Astrocyte (in vitro differentiated cells and primary cell): ENCODE measurements around the gene C10orf120. TPM values are rescaled to one million over a fixed set of nuclear protein-coding genes. Genes with fewer than 3 reads are reported as not detected.

Experiments used
- DNase-seq: peaks from one replicate; pipeline ENCODE4 v3.0.0-alpha.2; 2010; ENCODE audit warnings: low read depth
- FAIRE-seq: peaks from 2 replicates; lab custom pipeline; 2011; peaks lifted over from hg19 to GRCh38; lab: Jason Lieb, UNC
- H2AFZ ChIP-seq: 2 replicates; pipeline ENCODE4 v1.6.0; 2012; ENCODE audit warnings: low read depth, low read length, inconsistent platforms
- H3K27ac ChIP-seq: 2 replicates; pipeline ENCODE4 v1.5.1; 2011; ENCODE audit warnings: low read depth, low read length, inconsistent platforms
- H3K27me3 ChIP-seq: 2 replicates; pipeline ENCODE4 v1.6.0; 2011; ENCODE audit warnings: low read length, inconsistent platforms; ENCODE audit not compliant: insufficient read depth
- H3K36me3 ChIP-seq: 2 replicates; pipeline ENCODE4 v1.5.1; 2011; ENCODE audit warnings: low read length, inconsistent platforms; ENCODE audit not compliant: insufficient read depth
- H3K4me1 ChIP-seq: 2 replicates; pipeline ENCODE4 v1.5.1; 2011; ENCODE audit warnings: low read length, inconsistent platforms; ENCODE audit not compliant: insufficient read depth
- H3K4me2 ChIP-seq: 2 replicates; pipeline ENCODE4 v1.6.0; 2012; ENCODE audit warnings: low read length, inconsistent platforms
- H3K4me3 ChIP-seq: 2 replicates; pipeline ENCODE4 v1.5.1; 2011; ENCODE audit warnings: low read depth, mild to moderate bottlenecking, low read length, inconsistent platforms; ENCODE audit not compliant: insufficient read depth
- H3K79me2 ChIP-seq: 2 replicates; pipeline ENCODE4 v1.6.0; 2012; ENCODE audit warnings: mild to moderate bottlenecking, low read length, inconsistent platforms; ENCODE audit not compliant: insufficient read depth
- H3K9ac ChIP-seq: 2 replicates; pipeline ENCODE4 v1.6.0; 2012; ENCODE audit warnings: mild to moderate bottlenecking, low read length, inconsistent platforms
- H3K9me3 ChIP-seq: 2 replicates; pipeline ENCODE4 v1.5.1; 2012; ENCODE audit warnings: low read depth, mild to moderate bottlenecking, low read length, inconsistent platforms; ENCODE audit not compliant: insufficient read depth
- H4K20me1 ChIP-seq: 2 replicates; pipeline ENCODE4 v1.6.0; 2012; ENCODE audit warnings: low read length, inconsistent platforms; ENCODE audit not compliant: insufficient read depth
- H3K27ac Mint-ChIP-seq: one replicate; pipeline ENCODE4 v1.8.0; 2021; ENCODE audit warnings: mild to moderate bottlenecking, mixed read lengths; ENCODE audit not compliant: unreplicated experiment
- H3K27me3 Mint-ChIP-seq: one replicate; pipeline ENCODE4 v1.8.0; 2021; ENCODE audit warnings: low read depth, mixed read lengths; ENCODE audit not compliant: unreplicated experiment
- H3K36me3 Mint-ChIP-seq: one replicate; pipeline ENCODE4 v1.8.0; 2021; ENCODE audit warnings: low read depth, mixed read lengths; ENCODE audit not compliant: unreplicated experiment
- H3K4me1 Mint-ChIP-seq: one replicate; pipeline ENCODE4 v1.8.0; 2021; ENCODE audit warnings: low read depth, mixed read lengths; ENCODE audit not compliant: unreplicated experiment
- H3K4me3 Mint-ChIP-seq: one replicate; pipeline ENCODE4 v1.8.0; 2021; ENCODE audit warnings: mild to moderate bottlenecking, moderate library complexity, mixed read lengths; ENCODE audit not compliant: unreplicated experiment
- H3K9me3 Mint-ChIP-seq: one replicate; pipeline ENCODE4 v1.8.0; 2021; ENCODE audit warnings: mild to moderate bottlenecking, mixed read lengths; ENCODE audit not compliant: unreplicated experiment
- CTCF ChIP-seq: IDR thresholded peaks from 2 replicates; pipeline ENCODE4 v1.5.1; 2011; ENCODE audit warnings: low read depth, mild to moderate bottlenecking, inconsistent platforms, low read length, moderate library complexity; ENCODE audit not compliant: insufficient read depth
- EZH2 ChIP-seq: IDR thresholded peaks from 2 replicates; pipeline ENCODE4 v1.6.1; 2012; ENCODE audit warnings: mild to moderate bottlenecking, low read length, inconsistent platforms; ENCODE audit not compliant: insufficient read depth
- total RNA-seq: library from RNA; stranded (reverse); gene quantifications from 2 replicates; pipeline ENCODE4 v1.2.1, GENCODE V29; 2021

C10orf120 gene
- total RNA-seq, 1 donor from 2014 or later, result not detected

GRCh38 chr10:122662231-122662630, 37.4 kb downstream of the C10orf120 start:
- H3K27me3 ChIP-seq, result no peaks in the 10 kb centered on the region
- TF ChIP-seq EZH2, result no peak
- no peak for TF ChIP-seq CTCF
- no peak overlapping the region for H3K27ac Mint-ChIP-seq

DNA sequence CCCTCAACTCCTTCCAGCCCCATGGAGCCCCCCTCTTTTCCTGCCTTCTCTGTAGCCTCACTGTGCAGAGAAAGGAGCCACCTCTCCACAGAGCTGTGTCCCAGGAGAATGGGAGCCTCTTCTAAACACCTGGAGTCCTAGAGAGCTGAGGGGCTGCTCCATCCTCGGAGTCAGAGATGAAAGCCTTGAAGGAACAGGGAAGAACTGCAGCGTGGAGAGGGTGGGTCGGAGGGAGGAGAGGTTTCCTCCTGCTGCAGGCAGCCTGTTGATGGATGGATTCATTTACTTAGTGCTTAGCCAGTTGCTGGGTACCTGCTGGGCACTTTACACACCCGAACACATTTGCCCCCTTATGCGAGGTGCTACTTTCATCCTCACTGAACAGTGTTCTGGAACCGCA, 39.0 kb downstream of the C10orf120 start:
- no peaks in the 10 kb centered on the region for H3K36me3 ChIP-seq
- no peaks in the 10 kb centered on the region for H4K20me1 ChIP-seq
- Mint-ChIP-seq H3K27ac (no peak overlapping the region), H3K27me3 (peaks cover 35% of the 10 kb centered on the region), H3K4me1 (peaks cover 6% of the 10 kb centered on the region), H3K9me3 (peaks cover 2% of the 10 kb centered on the region), H3K36me3 (no peaks in the 10 kb centered on the region), H3K4me3 (no peak overlapping the region)
- H3K27ac ChIP-seq, result no peak overlapping the region
- no peak overlapping the region for H3K4me3 ChIP-seq
- no peaks in the 10 kb centered on the region for H3K4me1 ChIP-seq
- no peak for FAIRE-seq
- no peak overlapping the region for H3K9ac ChIP-seq
- TF ChIP-seq CTCF (no peak), EZH2 (no peak)
- H3K27me3 ChIP-seq, result no peaks in the 10 kb centered on the region
- H2AFZ ChIP-seq, result no peak overlapping the region
- no peak for DNase-seq
- no peaks in the 10 kb centered on the region for H3K79me2 ChIP-seq
- H3K4me2 ChIP-seq, result no peak overlapping the region
- no peaks in the 10 kb centered on the region for H3K9me3 ChIP-seq

More at GRCh38 chr10:122662231-122662630, 37.4 kb downstream of the C10orf120 start:
- Histone ChIP-seq H3K4me3 (no peak overlapping the region), H3K4me2 (no peak overlapping the region), H2AFZ (no peak overlapping the region), H3K36me3 (no peaks in the 10 kb centered on the region), H3K4me1 (no peaks in the 10 kb centered on the region), H3K9me3 (no peaks in the 10 kb centered on the region), H3K9ac (no peak overlapping the region), H4K20me1 (no peaks in the 10 kb centered on the region), H3K79me2 (no peaks in the 10 kb centered on the region), H3K27ac (no peak overlapping the region)
- no peak overlapping the region for H3K4me3 Mint-ChIP-seq
- DNase-seq (no peak), FAIRE-seq (no peak)
- peaks cover 6% of the 10 kb centered on the region for H3K4me1 Mint-ChIP-seq
- H3K9me3 Mint-ChIP-seq, result peaks cover 2% of the 10 kb centered on the region
- H3K36me3 Mint-ChIP-seq, result no peaks in the 10 kb centered on the region
- H3K27me3 Mint-ChIP-seq, result peaks cover 31% of the 10 kb centered on the region

DNA sequence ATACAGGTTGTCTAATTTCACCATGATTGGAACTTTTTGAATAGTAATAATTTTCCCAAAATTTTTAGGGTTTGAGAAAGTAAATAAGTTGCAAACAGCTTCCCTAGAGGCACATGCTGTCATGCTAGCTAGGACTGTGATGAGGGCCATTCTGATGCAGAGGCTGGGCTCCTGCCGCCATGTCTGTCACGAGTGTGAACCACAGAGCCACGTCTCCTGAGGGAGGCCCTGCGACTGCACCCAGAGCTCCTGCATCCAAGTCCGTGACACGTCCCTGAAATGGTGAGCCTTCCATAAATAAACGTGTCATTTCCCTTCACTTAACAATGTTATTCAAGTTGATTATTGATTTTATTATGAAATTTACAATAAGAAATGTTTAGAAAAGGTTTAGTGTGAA, 40.0 kb downstream of the C10orf120 start:
- Histone ChIP-seq H3K9ac (no peak overlapping the region), H3K4me3 (no peak overlapping the region), H3K4me2 (no peak overlapping the region), H2AFZ (no peak overlapping the region), H4K20me1 (no peaks in the 10 kb centered on the region), H3K27me3 (no peaks in the 10 kb centered on the region), H3K4me1 (no peaks in the 10 kb centered on the region), H3K27ac (no peak overlapping the region), H3K9me3 (no peaks in the 10 kb centered on the region), H3K36me3 (no peaks in the 10 kb centered on the region), H3K79me2 (no peaks in the 10 kb centered on the region)
- Mint-ChIP-seq H3K36me3 (no peaks in the 10 kb centered on the region), H3K9me3 (peaks cover 2% of the 10 kb centered on the region), H3K4me3 (no peak overlapping the region), H3K27ac (no peak overlapping the region), H3K27me3 (peaks cover 37% of the 10 kb centered on the region), H3K4me1 (peaks cover 6% of the 10 kb centered on the region)
- TF ChIP-seq EZH2 (no peak), CTCF (no peak)
- FAIRE-seq (no peak), DNase-seq (no peak)
